ENCODE data around the gene CCNYL1. TPM values are rescaled to one million over a fixed set of nuclear protein-coding genes. Genes with fewer than 3 reads are reported as not detected.

CCNYL1 gene
- total and polyA plus RNA-seq, 12 donors, result 3.6 to 16.1 (median 9.1) TPM

DNA sequence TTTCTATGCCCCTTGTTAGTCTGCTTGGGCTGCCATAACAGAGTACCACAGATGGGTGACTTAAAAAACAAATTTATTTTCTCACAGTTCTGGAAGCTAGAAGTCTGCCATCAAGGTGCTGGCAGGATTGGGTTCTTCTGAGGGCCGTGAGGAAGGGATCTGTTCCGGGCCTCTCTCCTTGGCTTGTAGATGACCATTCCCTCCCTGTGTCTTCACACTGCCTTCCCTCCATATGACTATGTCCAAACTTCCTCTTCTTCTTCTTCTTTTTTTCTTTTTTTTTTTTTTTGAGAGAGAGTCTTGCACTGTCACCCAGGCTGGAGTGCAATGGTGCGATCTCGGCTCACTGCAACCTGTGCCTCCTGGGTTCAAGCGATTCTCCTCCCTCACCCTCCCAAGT is 13.1 kb upstream of the CCNYL1 start:
- intact Hi-C loops (cut with DNase I), result no loop called here

DNA sequence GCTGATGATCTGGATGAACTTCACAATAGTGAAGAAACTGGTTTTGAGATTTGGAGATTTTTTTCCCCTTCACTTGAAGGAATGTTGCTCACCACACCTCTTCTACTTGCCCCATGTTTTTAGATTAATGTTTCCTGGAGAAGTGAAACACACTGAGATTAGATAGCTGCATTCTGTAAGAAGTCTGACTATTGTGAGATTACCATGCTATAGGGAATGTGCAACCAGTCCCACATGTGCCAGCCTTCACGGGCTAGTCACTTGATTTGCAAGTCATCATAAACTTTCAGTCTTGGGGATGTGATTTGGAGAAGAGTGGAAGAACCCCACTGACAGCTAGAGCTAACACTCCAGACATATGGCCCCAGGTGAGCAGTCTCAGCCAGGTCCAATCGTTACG is 7.4 kb upstream of the CCNYL1 start:
- Histone ChIP-seq H3K9me3 (no peaks in the 10 kb centered on the region), H3K36me3 (no peaks in the 10 kb centered on the region), H3K4me3 (no peak overlapping the region), H3K27ac (no peak overlapping the region), H3K4me1 (peaks cover 0 to 2% (median 0%) of the 10 kb centered on the region in 9 donors), H3K27me3 (no peaks in the 10 kb centered on the region)
- no peak for DNase-seq
- intact Hi-C loops (cut with DNase I), result loop anchor here in 1 of 10 donors (10.0 kb wide), 1 partner anchor 49 kb away; no protein-coding TSS in a partner anchor
- no peak for ATAC-seq
- WGBS, 2 donors, result 75 to 85% methylated on average over 3 of the region's 3 CpGs
- TF ChIP-seq, protein P1, sequence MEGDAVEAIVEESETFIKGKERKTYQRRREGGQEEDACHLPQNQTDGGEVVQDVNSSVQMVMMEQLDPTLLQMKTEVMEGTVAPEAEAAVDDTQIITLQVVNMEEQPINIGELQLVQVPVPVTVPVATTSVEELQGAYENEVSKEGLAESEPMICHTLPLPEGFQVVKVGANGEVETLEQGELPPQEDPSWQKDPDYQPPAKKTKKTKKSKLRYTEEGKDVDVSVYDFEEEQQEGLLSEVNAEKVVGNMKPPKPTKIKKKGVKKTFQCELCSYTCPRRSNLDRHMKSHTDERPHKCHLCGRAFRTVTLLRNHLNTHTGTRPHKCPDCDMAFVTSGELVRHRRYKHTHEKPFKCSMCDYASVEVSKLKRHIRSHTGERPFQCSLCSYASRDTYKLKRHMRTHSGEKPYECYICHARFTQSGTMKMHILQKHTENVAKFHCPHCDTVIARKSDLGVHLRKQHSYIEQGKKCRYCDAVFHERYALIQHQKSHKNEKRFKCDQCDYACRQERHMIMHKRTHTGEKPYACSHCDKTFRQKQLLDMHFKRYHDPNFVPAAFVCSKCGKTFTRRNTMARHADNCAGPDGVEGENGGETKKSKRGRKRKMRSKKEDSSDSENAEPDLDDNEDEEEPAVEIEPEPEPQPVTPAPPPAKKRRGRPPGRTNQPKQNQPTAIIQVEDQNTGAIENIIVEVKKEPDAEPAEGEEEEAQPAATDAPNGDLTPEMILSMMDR (IDR thresholded peaks at IDR 0.05), result no peak

More for the DNA sequence above, 13.1 kb upstream of the CCNYL1 start:
- Histone ChIP-seq H3K27ac (no peak overlapping the region), H3K9me3 (no peaks in the 10 kb centered on the region), H3K27me3 (no peaks in the 10 kb centered on the region), H3K4me1 (peaks cover 0 to 10% (median 0%) of the 10 kb centered on the region in 9 donors), H3K36me3 (no peaks in the 10 kb centered on the region), H3K4me3 (no peak overlapping the region)
- ATAC-seq (no peak), DNase-seq (no peak)
- TF ChIP-seq, protein P1 (IDR thresholded peaks at IDR 0.05), result no peak
- 93 to 96% methylated on average over 5 of the region's 5 CpGs for WGBS, 2 donors

DNA sequence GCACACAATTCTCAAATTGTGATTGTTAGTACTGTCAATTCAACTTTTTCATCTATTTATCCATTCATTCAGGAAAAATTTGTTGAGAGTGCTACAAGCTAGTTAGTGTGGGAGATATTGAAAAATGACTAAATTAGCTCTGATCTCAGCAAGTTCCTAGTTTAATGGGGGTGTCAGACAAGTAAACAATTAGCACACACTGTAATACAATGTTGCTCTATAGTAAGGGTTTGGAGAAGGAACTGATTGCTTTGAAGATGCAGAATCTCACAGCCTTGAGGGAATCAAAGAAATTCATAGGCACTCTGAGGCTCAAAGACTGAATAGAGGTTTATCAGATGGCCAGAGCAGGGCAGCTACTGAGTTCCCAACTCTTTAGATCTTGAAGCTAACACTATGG is 6.8 kb upstream of the CCNYL1 start:
- Histone ChIP-seq H3K27me3 (no peaks in the 10 kb centered on the region), H3K36me3 (no peaks in the 10 kb centered on the region), H3K4me1 (peaks cover 0 to 2% (median 0%) of the 10 kb centered on the region in 9 donors), H3K27ac (no peak overlapping the region), H3K4me3 (no peak overlapping the region), H3K9me3 (no peaks in the 10 kb centered on the region)
- no peak for ATAC-seq
- no peak for DNase-seq
- intact Hi-C loops (cut with DNase I), result loop anchor here in 1 of 10 donors (10.0 kb wide), 1 partner anchor 50 kb away; no protein-coding TSS in a partner anchor
- TF ChIP-seq, protein P1 (IDR thresholded peaks at IDR 0.05), result no peak

DNA sequence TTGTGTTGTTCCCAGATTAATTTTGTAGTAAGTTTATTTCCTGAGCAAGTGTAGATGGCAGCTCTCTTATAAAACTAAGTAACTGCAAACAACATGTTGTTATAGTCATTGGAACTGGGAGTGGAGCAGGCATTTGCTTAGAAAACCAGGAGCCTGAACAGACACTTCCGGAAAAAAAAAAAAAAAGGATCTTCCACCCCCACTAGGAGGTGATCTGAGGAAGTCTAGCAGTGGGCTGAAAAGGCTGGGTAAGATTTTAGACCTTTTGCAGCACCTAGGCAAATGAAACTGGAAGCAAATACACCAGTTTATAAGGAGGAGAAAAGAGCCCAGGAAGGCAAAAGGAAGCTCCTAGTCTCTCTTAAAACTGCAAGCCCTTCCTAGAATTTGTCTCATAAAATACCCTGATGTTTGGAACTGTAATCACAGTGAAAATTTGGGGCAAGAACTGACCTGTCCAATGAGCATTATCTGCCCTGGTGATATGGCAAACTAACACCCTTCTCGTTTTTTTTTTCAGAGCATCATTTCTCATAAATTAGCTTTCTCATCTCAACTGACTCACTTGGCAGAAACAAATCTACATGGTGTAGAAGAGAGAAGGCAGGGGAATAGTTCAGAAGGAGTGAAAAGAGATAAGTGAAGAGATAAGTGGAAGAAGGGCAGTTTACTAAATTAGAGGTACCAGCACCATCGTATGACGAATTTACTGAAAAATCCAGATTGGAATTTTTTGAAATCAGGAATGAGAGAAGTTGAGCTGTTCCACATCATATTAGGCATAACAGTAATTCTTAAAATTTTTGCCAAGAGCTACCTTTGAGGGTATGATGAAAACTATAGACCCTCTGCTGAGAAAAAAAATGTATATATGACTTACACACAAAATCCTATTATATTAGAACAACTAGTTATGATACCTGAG is 4.2 kb upstream of the CCNYL1 start:
- no peak for DNase-seq
- 51 to 60% methylated on average over 4 of the region's 4 CpGs for WGBS, 2 donors
- H3K36me3 ChIP-seq, result no peaks in the 10 kb centered on the region
- TF ChIP-seq, protein P1 (IDR thresholded peaks at IDR 0.05), result no peak
- no peaks in the 10 kb centered on the region for H3K9me3 ChIP-seq
- no peak overlapping the region for H3K4me3 ChIP-seq
- H3K4me1 ChIP-seq, result peaks cover 0 to 11% (median 7%) of the 10 kb centered on the region in 9 donors
- intact Hi-C loops (cut with DNase I), result loop anchor here in 1 of 10 donors (10.0 kb wide), 1 partner anchor 52 kb away; no protein-coding TSS in a partner anchor
- H3K27me3 ChIP-seq, result no peaks in the 10 kb centered on the region
- no peak overlapping the region for H3K27ac ChIP-seq
- no peak for ATAC-seq
